Liver (tissue), 9 donors: Measurements from ENCODE around the gene THOC2. TPM values are rescaled to one million over a fixed set of nuclear protein-coding genes. Genes with fewer than 3 reads are reported as not detected.

Experiments
- DNase-seq: peaks from one replicate; pipeline ENCODE4 v3.0.0-alpha.2; 2017; ENCODE audit warnings: low spot score
- H3K27ac ChIP-seq, 2 donors: one replicate each; pipeline ENCODE4 v1.7.0; 2013; ENCODE audit warnings: inconsistent platforms in 2 of 2, low read length in 2 of 2, control low read depth in 1 of 2, low read depth in 1 of 2, mild to moderate bottlenecking in 1 of 2
- H3K27me3 ChIP-seq, 4 donors: one replicate each; pipeline versions ENCODE4 v1.6.1 to v1.7.0; 2013; ENCODE audit warnings: low read length in 3 of 4, inconsistent platforms in 1 of 4, mild to moderate bottlenecking in 1 of 4, moderate library complexity in 1 of 4; ENCODE audit not compliant: control insufficient read depth in 4 of 4, insufficient read depth in 4 of 4
- H3K36me3 ChIP-seq, 4 donors: one replicate each; pipeline versions ENCODE4 v1.6.1 to v1.7.0; 2013; ENCODE audit warnings: low read length in 3 of 4, mild to moderate bottlenecking in 3 of 4, low read depth in 1 of 4, moderate library complexity in 1 of 4; ENCODE audit not compliant: control insufficient read depth in 4 of 4, insufficient read depth in 3 of 4
- H3K4me1 ChIP-seq, 4 donors: one replicate each; pipeline versions ENCODE4 v1.6.1 to v1.7.0; 2013; ENCODE audit warnings: low read length in 3 of 4, mild to moderate bottlenecking in 3 of 4, moderate library complexity in 1 of 4; ENCODE audit not compliant: control insufficient read depth in 4 of 4, insufficient read depth in 4 of 4
- H3K4me3 ChIP-seq, 3 donors: one replicate each; pipeline versions ENCODE4 v1.6.1 to v1.7.0; 2013; ENCODE audit warnings: low read length in 3 of 3, control low read depth in 1 of 3, low read depth in 1 of 3, mild to moderate bottlenecking in 1 of 3
- H3K9ac ChIP-seq, 2 donors: one replicate each; pipeline ENCODE4 v1.7.0; 2013; ENCODE audit warnings: low read length in 2 of 2, mild to moderate bottlenecking in 2 of 2, moderate library complexity in 2 of 2, control low read depth in 1 of 2, low read depth in 1 of 2
- H3K9me3 ChIP-seq, 4 donors: one replicate each; pipeline versions ENCODE4 v1.6.1 to v1.7.0; 2013; ENCODE audit warnings: low read length in 3 of 4; ENCODE audit not compliant: control insufficient read depth in 4 of 4
- EGR1 ChIP-seq, 2 donors: IDR thresholded peaks; 2 replicates each; pipeline ENCODE4 v1.6.1; 2016 to 2018; ENCODE audit warnings: antibody characterized with exemption in 2 of 2, low read depth in 2 of 2
- FOXA1 ChIP-seq: IDR thresholded peaks from 2 replicates; pipeline ENCODE4 v1.6.1; 2016; ENCODE audit warnings: antibody characterized with exemption
- FOXA2 ChIP-seq: IDR thresholded peaks from 2 replicates; pipeline ENCODE4 v1.6.1; 2016; ENCODE audit warnings: antibody characterized with exemption
- GABPA ChIP-seq, 2 donors: IDR thresholded peaks in 1 of 2; conservative IDR thresholded peaks in 1 of 2; 2 replicates each; pipeline ENCODE4 v1.6.1; 2016; ENCODE audit warnings: antibody characterized with exemption in 2 of 2, mild to moderate bottlenecking in 1 of 2, moderate library complexity in 1 of 2
- HNF4A ChIP-seq, 2 donors: conservative IDR thresholded peaks; 2 replicates each; pipeline ENCODE4 v1.6.1; 2016; ENCODE audit warnings: antibody characterized with exemption in 2 of 2, mild to moderate bottlenecking in 2 of 2
- HNF4G ChIP-seq: IDR thresholded peaks from 2 replicates; pipeline ENCODE4 v1.6.1; 2016; ENCODE audit warnings: antibody characterized with exemption
- JUND ChIP-seq, 2 donors: IDR thresholded peaks; 2 replicates each; pipeline ENCODE4 v1.6.1; 2016; ENCODE audit warnings: antibody characterized with exemption in 2 of 2
- MAX ChIP-seq: IDR thresholded peaks from 2 replicates; pipeline ENCODE4 v1.6.1; 2016; ENCODE audit warnings: antibody characterized with exemption
- NR2F2 ChIP-seq: IDR thresholded peaks from 2 replicates; pipeline ENCODE4 v1.6.1; 2016; ENCODE audit warnings: antibody characterized with exemption
- RAD21 ChIP-seq, 2 donors: IDR thresholded peaks; 2 replicates each; pipeline ENCODE4 v1.6.1; 2016; ENCODE audit warnings: antibody characterized with exemption in 2 of 2, mild to moderate bottlenecking in 2 of 2
- RXRA ChIP-seq, 2 donors: IDR thresholded peaks; 2 replicates each; pipeline ENCODE4 v1.6.1; 2017 to 2018; ENCODE audit warnings: antibody characterized with exemption in 2 of 2, mild to moderate bottlenecking in 1 of 2
- SP1 ChIP-seq: IDR thresholded peaks from 2 replicates; pipeline ENCODE4 v1.6.1; 2018; ENCODE audit warnings: antibody characterized with exemption, mild to moderate bottlenecking
- TAF1 ChIP-seq: conservative IDR thresholded peaks from 2 replicates; pipeline ENCODE4 v1.6.1; 2016; ENCODE audit warnings: antibody characterized with exemption, mild to moderate bottlenecking
- YY1 ChIP-seq: IDR thresholded peaks from 2 replicates; pipeline ENCODE4 v1.6.1; 2016; ENCODE audit warnings: antibody characterized with exemption, mild to moderate bottlenecking
- WGBS: extraction: QIAGEN DNeasy Blood & Tissue Kit; methylation state at CpG from one replicate; pipeline ENCODE4 v1.1.7; 2013; 5-methylcytosine and 5-hydroxymethylcytosine counted together
- polyA plus RNA-seq, 2 donors: library from polyadenylated mRNA; stranded (reverse) in 1 of 2; unstranded in 1 of 2; fragments of 200-250 nt in 1 of 2; fragments of >200 nt in 1 of 2; fragmentation: Nextera tagmentation in 1 of 2; extraction: Ambion mirVana in 1 of 2; gene quantifications; one replicate each; pipeline versions ENCODE4 v1.2.1 to v1.2.3, GENCODE V29; 2013 to 2015
- total RNA-seq, 2 donors: library from RNA; depleted of rRNA; stranded (reverse); fragments of >200 nt; gene quantifications; one replicate each; pipeline ENCODE4 v1.2.3, GENCODE V29; 2014
- TF ChIP-seq, protein P1 (sequence below): fragments of 150-350 bp; IDR thresholded peaks from 2 replicates; pipeline ENCODE4 v1.5.1; 2017; ENCODE audit warnings: improper control_type of control experiment, low read depth, low read length; ENCODE audit not compliant: missing input control
- TF ChIP-seq, protein P2 (sequence below): IDR thresholded peaks from 2 replicates; pipeline ENCODE4 v1.6.1; 2016; ENCODE audit warnings: antibody characterized with exemption
- TF ChIP-seq, protein P3 (sequence below): IDR thresholded peaks from 2 replicates; pipeline ENCODE4 v1.6.1; 2016; ENCODE audit warnings: antibody characterized with exemption
- TF ChIP-seq, protein P4 (sequence below): IDR thresholded peaks from 2 replicates; pipeline ENCODE4 v1.6.1; 2016; ENCODE audit warnings: antibody characterized with exemption, mild to moderate bottlenecking
- donor health status: healthy.
- donor health status: healthy.
- donor health status: healthy.
- donor health status: healthy.
- donor health status: healthy.

THOC2 gene
- total and polyA plus RNA-seq, 4 donors = 10.6 to 55.9 (median 40.7) TPM

DNA sequence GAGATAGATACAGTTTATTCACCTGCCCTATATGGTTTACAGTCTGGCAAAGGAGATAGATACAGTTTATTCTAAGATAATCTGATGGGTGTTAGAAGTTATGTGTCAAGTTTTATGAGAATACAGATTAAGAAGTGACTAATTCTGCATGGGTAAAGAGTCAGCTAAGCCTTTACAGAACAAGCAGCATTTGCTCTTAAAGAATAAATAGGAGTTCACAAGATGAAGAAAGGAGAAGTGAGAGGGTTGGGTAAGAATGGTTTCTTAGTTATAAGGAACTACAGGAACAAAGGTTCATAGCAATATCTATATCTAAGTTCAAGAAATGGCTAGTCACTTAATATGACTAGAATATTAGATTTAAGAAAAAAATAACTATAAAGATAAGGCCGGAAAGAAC is 47.6 kb downstream of the THOC2 start:
- no peak for TF ChIP-seq EGR1 (IDR thresholded peaks at IDR 0.05; ENCODE audit: low read depth in 2 of 2)
- no peak for TF ChIP-seq GABPA (IDR thresholded peaks at IDR 0.05 in 1 of 2, conservative IDR thresholded peaks at IDR 0.05 in 1 of 2)
- TF ChIP-seq JUND (IDR thresholded peaks at IDR 0.05) = no peak
- TF ChIP-seq NR2F2 = no peak
- TF ChIP-seq MAX = no peak
- TF ChIP-seq, protein P1, sequence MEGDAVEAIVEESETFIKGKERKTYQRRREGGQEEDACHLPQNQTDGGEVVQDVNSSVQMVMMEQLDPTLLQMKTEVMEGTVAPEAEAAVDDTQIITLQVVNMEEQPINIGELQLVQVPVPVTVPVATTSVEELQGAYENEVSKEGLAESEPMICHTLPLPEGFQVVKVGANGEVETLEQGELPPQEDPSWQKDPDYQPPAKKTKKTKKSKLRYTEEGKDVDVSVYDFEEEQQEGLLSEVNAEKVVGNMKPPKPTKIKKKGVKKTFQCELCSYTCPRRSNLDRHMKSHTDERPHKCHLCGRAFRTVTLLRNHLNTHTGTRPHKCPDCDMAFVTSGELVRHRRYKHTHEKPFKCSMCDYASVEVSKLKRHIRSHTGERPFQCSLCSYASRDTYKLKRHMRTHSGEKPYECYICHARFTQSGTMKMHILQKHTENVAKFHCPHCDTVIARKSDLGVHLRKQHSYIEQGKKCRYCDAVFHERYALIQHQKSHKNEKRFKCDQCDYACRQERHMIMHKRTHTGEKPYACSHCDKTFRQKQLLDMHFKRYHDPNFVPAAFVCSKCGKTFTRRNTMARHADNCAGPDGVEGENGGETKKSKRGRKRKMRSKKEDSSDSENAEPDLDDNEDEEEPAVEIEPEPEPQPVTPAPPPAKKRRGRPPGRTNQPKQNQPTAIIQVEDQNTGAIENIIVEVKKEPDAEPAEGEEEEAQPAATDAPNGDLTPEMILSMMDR = no peak
- TF ChIP-seq, protein P2, sequence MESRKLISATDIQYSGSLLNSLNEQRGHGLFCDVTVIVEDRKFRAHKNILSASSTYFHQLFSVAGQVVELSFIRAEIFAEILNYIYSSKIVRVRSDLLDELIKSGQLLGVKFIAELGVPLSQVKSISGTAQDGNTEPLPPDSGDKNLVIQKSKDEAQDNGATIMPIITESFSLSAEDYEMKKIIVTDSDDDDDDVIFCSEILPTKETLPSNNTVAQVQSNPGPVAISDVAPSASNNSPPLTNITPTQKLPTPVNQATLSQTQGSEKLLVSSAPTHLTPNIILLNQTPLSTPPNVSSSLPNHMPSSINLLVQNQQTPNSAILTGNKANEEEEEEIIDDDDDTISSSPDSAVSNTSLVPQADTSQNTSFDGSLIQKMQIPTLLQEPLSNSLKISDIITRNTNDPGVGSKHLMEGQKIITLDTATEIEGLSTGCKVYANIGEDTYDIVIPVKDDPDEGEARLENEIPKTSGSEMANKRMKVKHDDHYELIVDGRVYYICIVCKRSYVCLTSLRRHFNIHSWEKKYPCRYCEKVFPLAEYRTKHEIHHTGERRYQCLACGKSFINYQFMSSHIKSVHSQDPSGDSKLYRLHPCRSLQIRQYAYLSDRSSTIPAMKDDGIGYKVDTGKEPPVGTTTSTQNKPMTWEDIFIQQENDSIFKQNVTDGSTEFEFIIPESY = no peak
- no peak for TF ChIP-seq FOXA2
- no peak for TF ChIP-seq TAF1
- TF ChIP-seq SP1 = no peak
- TF ChIP-seq HNF4G = no peak
- TF ChIP-seq YY1 = no peak
- no peak for TF ChIP-seq HNF4A (conservative IDR thresholded peaks at IDR 0.05)
- TF ChIP-seq, protein P3, sequence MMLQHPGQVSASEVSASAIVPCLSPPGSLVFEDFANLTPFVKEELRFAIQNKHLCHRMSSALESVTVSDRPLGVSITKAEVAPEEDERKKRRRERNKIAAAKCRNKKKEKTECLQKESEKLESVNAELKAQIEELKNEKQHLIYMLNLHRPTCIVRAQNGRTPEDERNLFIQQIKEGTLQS = no peak
- no peak for TF ChIP-seq RXRA (IDR thresholded peaks at IDR 0.05)
- no peak for TF ChIP-seq RAD21 (IDR thresholded peaks at IDR 0.05)
- no peak for TF ChIP-seq FOXA1
- TF ChIP-seq, protein P4, sequence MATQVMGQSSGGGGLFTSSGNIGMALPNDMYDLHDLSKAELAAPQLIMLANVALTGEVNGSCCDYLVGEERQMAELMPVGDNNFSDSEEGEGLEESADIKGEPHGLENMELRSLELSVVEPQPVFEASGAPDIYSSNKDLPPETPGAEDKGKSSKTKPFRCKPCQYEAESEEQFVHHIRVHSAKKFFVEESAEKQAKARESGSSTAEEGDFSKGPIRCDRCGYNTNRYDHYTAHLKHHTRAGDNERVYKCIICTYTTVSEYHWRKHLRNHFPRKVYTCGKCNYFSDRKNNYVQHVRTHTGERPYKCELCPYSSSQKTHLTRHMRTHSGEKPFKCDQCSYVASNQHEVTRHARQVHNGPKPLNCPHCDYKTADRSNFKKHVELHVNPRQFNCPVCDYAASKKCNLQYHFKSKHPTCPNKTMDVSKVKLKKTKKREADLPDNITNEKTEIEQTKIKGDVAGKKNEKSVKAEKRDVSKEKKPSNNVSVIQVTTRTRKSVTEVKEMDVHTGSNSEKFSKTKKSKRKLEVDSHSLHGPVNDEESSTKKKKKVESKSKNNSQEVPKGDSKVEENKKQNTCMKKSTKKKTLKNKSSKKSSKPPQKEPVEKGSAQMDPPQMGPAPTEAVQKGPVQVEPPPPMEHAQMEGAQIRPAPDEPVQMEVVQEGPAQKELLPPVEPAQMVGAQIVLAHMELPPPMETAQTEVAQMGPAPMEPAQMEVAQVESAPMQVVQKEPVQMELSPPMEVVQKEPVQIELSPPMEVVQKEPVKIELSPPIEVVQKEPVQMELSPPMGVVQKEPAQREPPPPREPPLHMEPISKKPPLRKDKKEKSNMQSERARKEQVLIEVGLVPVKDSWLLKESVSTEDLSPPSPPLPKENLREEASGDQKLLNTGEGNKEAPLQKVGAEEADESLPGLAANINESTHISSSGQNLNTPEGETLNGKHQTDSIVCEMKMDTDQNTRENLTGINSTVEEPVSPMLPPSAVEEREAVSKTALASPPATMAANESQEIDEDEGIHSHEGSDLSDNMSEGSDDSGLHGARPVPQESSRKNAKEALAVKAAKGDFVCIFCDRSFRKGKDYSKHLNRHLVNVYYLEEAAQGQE = no peak
- no peak for DNase-seq
- WGBS = 84% methylated on average over 1 of the region's 1 CpG
- Histone ChIP-seq H3K9ac (no peak overlapping the region), H3K27ac (no peak overlapping the region), H3K9me3 (no peaks in the 10 kb centered on the region), H3K36me3 (peaks cover 0 to 5% (median under 1%) of the 10 kb centered on the region in 4 donors), H3K4me1 (no peaks in the 10 kb centered on the region), H3K27me3 (no peaks in the 10 kb centered on the region), H3K4me3 (no peak overlapping the region)
